A549 (cell line): ENCODE measurements around the gene CDK14. TPM values are rescaled to one million over a fixed set of nuclear protein-coding genes. Genes with fewer than 3 reads are reported as not detected.
"Not testable (repeated sequence)": the region's sequence is repeated elsewhere in the genome, so short reads cannot be mapped to it uniquely, and the experiment has no call there.

Experiments used
- ATAC-seq, 2 experiments: fragments of 200-7000 bp in 1 of 2; fragments of >200 bp in 1 of 2; cut with Nextera tagmentation in 1 of 2; cut with Tn5 transposase in 1 of 2; 3 replicates each; pipeline versions ENCODE4 v1.8.0 to v1.9.1; 2018 to 2020; ENCODE audit warnings: mild to moderate bottlenecking in 1 of 2, moderate library complexity in 1 of 2
- CTCF ChIA-PET: fragments of 300-600 bp; sonication (Branson Sonifier 250); formaldehyde crosslinking; extraction: SDS; loops from one replicate; lab custom pipeline; 2021; ENCODE audit warnings: antibody characterized with exemption, inconsistent platforms; lab: Yijun Ruan, JAX
- POLR2A ChIA-PET: fragments of 350-600 bp; formaldehyde crosslinking; extraction: SDS; loops from one replicate; lab custom pipeline; 2021; ENCODE audit warnings: antibody characterized with exemption, inconsistent platforms; lab: Yijun Ruan, JAX
- DNase-seq, 2 experiments: peaks; one replicate each; pipeline versions ENCODE4 v3.0.0 to v3.0.0-alpha.2; 2011 to 2016; ENCODE audit warnings: low read depth in 1 of 2, low spot score in 1 of 2
- FAIRE-seq: peaks from 2 replicates; lab custom pipeline; 2011; peaks lifted over from hg19 to GRCh38; lab: Jason Lieb, UNC
- H3K27ac ChIP-seq, 2 experiments: fragments of >200 bp; sonication (Bioruptor Twin); formaldehyde crosslinking; 3 replicates each; pipeline ENCODE4 v1.5.1; 2016 to 2017
- H3K4me1 ChIP-seq: fragments of >200 bp; sonication (Bioruptor Twin); formaldehyde crosslinking; 3 replicates; pipeline ENCODE4 v1.6.1; 2016
- H3K4me2 ChIP-seq: fragments of >200 bp; sonication (Bioruptor Twin); formaldehyde crosslinking; 3 replicates; pipeline ENCODE4 v1.6.1; 2016
- H3K4me3 ChIP-seq: fragments of >200 bp; sonication (Bioruptor Twin); formaldehyde crosslinking; 3 replicates; pipeline ENCODE4 v1.5.1; 2016
- H3K9me3 ChIP-seq: fragments of >200 bp; sonication (Bioruptor Twin); formaldehyde crosslinking; 3 replicates; pipeline ENCODE4 v1.6.1; 2016
- BCL3 ChIP-seq: fragments of >200 bp; sonication (Bioruptor Twin); formaldehyde crosslinking; IDR thresholded peaks from 3 replicates; pipeline ENCODE4 v1.6.1; 2016
- BHLHE40 ChIP-seq: IDR thresholded peaks from 2 replicates; pipeline ENCODE4 v1.6.1; 2012; ENCODE audit warnings: low read depth, low read length, inconsistent platforms
- CBX2 ChIP-seq: fragments of 200-600 bp; sonication (generic); IDR thresholded peaks from 2 replicates; pipeline ENCODE4 v1.6.1; 2016; ENCODE audit warnings: low read depth, mild to moderate bottlenecking, borderline replicate concordance
- CBX8 ChIP-seq: fragments of 200-600 bp; sonication (generic); IDR thresholded peaks from 2 replicates; pipeline ENCODE4 v1.6.1; 2016
- CEBPB ChIP-seq, 2 experiments: fragments of >200 bp in 1 of 2; sonication (Bioruptor Twin) in 1 of 2; formaldehyde crosslinking in 1 of 2; IDR thresholded peaks; 2 replicates each; pipeline ENCODE4 v1.6.1; 2012 to 2016
- EP300 ChIP-seq, 2 experiments: fragments of >200 bp; sonication (Bioruptor Twin); formaldehyde crosslinking; IDR thresholded peaks; 2 replicates in 1 of 2; 3 replicates in 1 of 2; pipeline ENCODE4 v1.6.1; 2016 to 2017
- FOSL2 ChIP-seq, 2 experiments: fragments of 450-650 bp in 1 of 2; fragments of >200 bp in 1 of 2; sonication (Bioruptor Twin) in 1 of 2; formaldehyde crosslinking; IDR thresholded peaks; 2 replicates each; pipeline versions ENCODE4 v1.5.0 to v1.6.1; 2016 to 2020; ENCODE audit warnings: mild to moderate bottlenecking in 1 of 2, moderate library complexity in 1 of 2
- GATA3 ChIP-seq: IDR thresholded peaks from 2 replicates; pipeline ENCODE4 v1.6.1; 2012; ENCODE audit warnings: borderline replicate concordance
- HEYL ChIP-seq: fragments of 250-450 bp; sonication (Bioruptor Pico); IDR thresholded peaks from 2 replicates; pipeline ENCODE4 v1.8.0; 2021; ENCODE audit warnings: mild to moderate bottlenecking, moderate library complexity
- HOXB13 ChIP-seq: fragments of 250-450 bp; sonication (Bioruptor Pico); IDR thresholded peaks from 2 replicates; pipeline ENCODE4 v1.5.0; 2020; ENCODE audit warnings: low read depth, mild to moderate bottlenecking, moderate library complexity
- KDM5A ChIP-seq: fragments of 200-600 bp; sonication (generic); IDR thresholded peaks from 2 replicates; pipeline ENCODE4 v1.6.1; 2016; ENCODE audit warnings: antibody characterized with exemption, mild to moderate bottlenecking
- MAFK ChIP-seq: fragments of 450-650 bp; IDR thresholded peaks from 2 replicates; pipeline ENCODE4 v1.6.1; 2014; ENCODE audit not compliant: partially characterized antibody
- MYC ChIP-seq: IDR thresholded peaks from 2 replicates; pipeline ENCODE4 v1.6.1; 2012; ENCODE audit warnings: mild to moderate bottlenecking, inconsistent platforms, low read length, improper control_type of control experiment, borderline replicate concordance
- NFE2L2 ChIP-seq: fragments of 150-350 bp; conservative IDR thresholded peaks from 2 replicates; pipeline ENCODE4 v1.6.1; 2014; ENCODE audit warnings: low read length
- NR3C1 ChIP-seq: fragments of >200 bp; sonication (Bioruptor Twin); formaldehyde crosslinking; IDR thresholded peaks from 3 replicates; pipeline ENCODE4 v1.6.1; 2017
- POLR2A ChIP-seq: IDR thresholded peaks from 2 replicates; pipeline ENCODE4 v1.6.1; 2012; ENCODE audit warnings: mild to moderate bottlenecking, low read length
- POLR2AphosphoS2 ChIP-seq: conservative IDR thresholded peaks from 2 replicates; pipeline ENCODE4 v1.6.1; 2012; ENCODE audit warnings: low read length, improper control_type of control experiment, inconsistent platforms
- RCOR1 ChIP-seq: fragments of 150-350 bp; IDR thresholded peaks from 2 replicates; pipeline ENCODE4 v1.6.1; 2014; ENCODE audit warnings: antibody characterized with exemption, low read length, low read depth
- RNF2 ChIP-seq: fragments of 200-600 bp; sonication (generic); IDR thresholded peaks from 2 replicates; pipeline ENCODE4 v1.6.1; 2016; ENCODE audit warnings: low read depth, mild to moderate bottlenecking, antibody characterized with exemption, moderate library complexity, borderline replicate concordance
- SMC3 ChIP-seq: fragments of >200 bp; sonication (Bioruptor Twin); formaldehyde crosslinking; IDR thresholded peaks from 3 replicates; pipeline ENCODE4 v1.6.1; 2018; ENCODE audit warnings: inconsistent platforms
- SREBF2 ChIP-seq: fragments of 450-650 bp; IDR thresholded peaks from 2 replicates; pipeline ENCODE4 v1.6.1; 2014; ENCODE audit warnings: mild to moderate bottlenecking, moderate library complexity
- ZC3H11A ChIP-seq: fragments of 450-650 bp; IDR thresholded peaks from 2 replicates; pipeline ENCODE4 v1.6.1; 2014; ENCODE audit warnings: antibody characterized with exemption, mild to moderate bottlenecking
- ZNF302 ChIP-seq: fragments of 250-450 bp; sonication (Bioruptor Pico); IDR thresholded peaks from 2 replicates; pipeline ENCODE4 v1.9.0; 2021; ENCODE audit warnings: inconsistent platforms, mild to moderate bottlenecking, moderate library complexity
- ZSCAN20 ChIP-seq: fragments of 250-450 bp; sonication (Bioruptor Pico); IDR thresholded peaks from 2 replicates; pipeline ENCODE4 v1.8.0; 2022; ENCODE audit warnings: mild to moderate bottlenecking, moderate library complexity
- WGBS: methylation state at CpG from one replicate; pipeline ENCODE4 v1.1.6; 2017; ENCODE audit errors: missing lambda C conversion rate; 5-methylcytosine and 5-hydroxymethylcytosine counted together
- polyA plus RNA-seq, 4 experiments: library from polyadenylated mRNA; depleted of rRNA in 3 of 4; stranded (reverse); fragments of >200 nt; fragmentation: RNase III in 1 of 4; extraction: RNeasy Plus Mini Kit Qiagen cat#74134 plus additional on column Dnase treatment in 1 of 4; gene quantifications; 2 replicates in 3 of 4; 3 replicates in 1 of 4; pipeline ENCODE4 v1.2.3, GENCODE V29; 2011 to 2017
- TF ChIP-seq, protein P1 (sequence below): fragments of 250-450 bp; sonication (Bioruptor Pico); IDR thresholded peaks from 2 replicates; pipeline ENCODE4 v1.5.0; 2020; ENCODE audit warnings: low read depth, mild to moderate bottlenecking, moderate library complexity
- TF ChIP-seq, protein P2 (sequence below): fragments of >200 bp; sonication (Bioruptor Twin); formaldehyde crosslinking; IDR thresholded peaks from 2 replicates; pipeline ENCODE4 v1.6.1; 2016
- TF ChIP-seq, protein P3 (sequence below): IDR thresholded peaks from 2 replicates; pipeline ENCODE4 v1.6.1; 2012

The CDK14 gene
- polyA plus RNA-seq, 2 of the 4 experiments (the other 2 are of a cell fraction), result 0.21 to 0.23 TPM

DNA sequence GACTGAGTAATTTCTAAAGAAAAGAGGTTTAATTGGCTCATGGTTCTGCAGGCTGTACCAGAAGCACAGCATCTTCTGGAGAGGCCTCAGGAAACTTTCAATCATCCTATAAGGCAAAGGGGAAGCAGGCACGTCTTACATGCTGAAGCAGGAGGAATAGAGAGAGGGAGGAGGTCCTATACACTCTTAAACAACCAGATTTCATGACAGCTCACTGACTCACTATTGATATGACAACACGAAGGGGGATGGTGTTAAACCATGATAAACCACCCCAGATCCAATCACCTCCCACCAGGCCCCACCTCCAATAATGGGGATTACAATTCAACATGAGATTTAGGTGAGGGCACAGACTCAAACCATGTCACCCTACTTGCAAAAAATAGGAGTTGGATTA, 201.5 kb downstream of the CDK14 start (continued):
- TF ChIP-seq RCOR1, result no peak
- no peak for TF ChIP-seq ZNF302 (CRISPR knock-in tag)
- TF ChIP-seq HOXB13 (CRISPR knock-in tag), result no peak
- TF ChIP-seq, protein P1, sequence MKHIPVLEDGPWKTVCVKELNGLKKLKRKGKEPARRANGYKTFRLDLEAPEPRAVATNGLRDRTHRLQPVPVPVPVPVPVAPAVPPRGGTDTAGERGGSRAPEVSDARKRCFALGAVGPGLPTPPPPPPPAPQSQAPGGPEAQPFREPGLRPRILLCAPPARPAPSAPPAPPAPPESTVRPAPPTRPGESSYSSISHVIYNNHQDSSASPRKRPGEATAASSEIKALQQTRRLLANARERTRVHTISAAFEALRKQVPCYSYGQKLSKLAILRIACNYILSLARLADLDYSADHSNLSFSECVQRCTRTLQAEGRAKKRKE, result no peak
- TF ChIP-seq CBX2, result no peak

DNA sequence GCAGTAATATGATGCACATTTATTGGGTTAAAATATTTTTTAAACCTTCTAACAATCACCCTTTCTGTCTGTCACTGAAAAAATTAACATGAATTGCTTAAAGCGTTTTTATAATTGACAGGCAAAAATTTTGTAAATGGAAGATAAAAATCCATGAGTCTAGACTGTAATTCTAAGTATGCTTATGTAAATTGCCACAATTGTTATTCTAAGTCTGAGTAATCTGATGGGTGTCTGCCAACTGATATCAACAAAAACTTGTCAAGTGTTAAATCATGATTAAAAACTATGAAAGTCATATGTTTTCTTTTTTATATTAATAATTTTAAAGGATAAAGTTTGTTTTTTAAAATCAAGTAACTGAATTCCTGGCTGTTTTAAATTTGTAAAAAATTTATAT, 208.2 kb downstream of the CDK14 start:
- Histone ChIP-seq H3K4me2 (no peak overlapping the region), H3K4me3 (no peak overlapping the region), H3K4me1 (no peaks in the 10 kb centered on the region), H3K27ac (no peak overlapping the region), H3K9me3 (no peaks in the 10 kb centered on the region)
- no peak for TF ChIP-seq ZSCAN20 (CRISPR knock-in tag)
- TF ChIP-seq, protein P2, sequence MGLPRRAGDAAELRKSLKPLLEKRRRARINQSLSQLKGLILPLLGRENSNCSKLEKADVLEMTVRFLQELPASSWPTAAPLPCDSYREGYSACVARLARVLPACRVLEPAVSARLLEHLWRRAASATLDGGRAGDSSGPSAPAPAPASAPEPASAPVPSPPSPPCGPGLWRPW, result no peak
- TF ChIP-seq, protein P3, sequence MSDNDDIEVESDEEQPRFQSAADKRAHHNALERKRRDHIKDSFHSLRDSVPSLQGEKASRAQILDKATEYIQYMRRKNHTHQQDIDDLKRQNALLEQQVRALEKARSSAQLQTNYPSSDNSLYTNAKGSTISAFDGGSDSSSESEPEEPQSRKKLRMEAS, result no peak
- ATAC-seq, result no peak
- WGBS, result 3% methylated on average over 1 of the region's 1 CpG
- FAIRE-seq, result no peak
- ChIA-PET POLR2A (no interaction called here), CTCF (no interaction called here)
- DNase-seq, result no peak

DNA sequence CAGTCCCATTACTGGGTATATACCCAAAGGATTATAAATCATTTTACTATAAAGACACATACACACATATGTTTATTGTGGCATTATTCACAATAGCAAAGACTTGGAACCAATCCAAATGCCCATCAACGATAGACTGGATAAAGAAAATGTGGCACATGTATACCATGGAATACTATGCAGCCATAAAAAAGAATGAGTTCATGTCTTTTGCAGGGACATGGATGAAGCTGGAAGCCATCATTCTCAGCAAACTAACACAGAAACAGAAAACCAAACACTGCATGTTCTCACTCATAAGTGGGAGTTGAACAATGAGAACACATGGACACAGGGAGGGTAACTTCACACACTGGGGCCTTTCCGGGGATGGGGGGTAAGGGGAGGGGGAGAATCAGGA, 219.4 kb downstream of the CDK14 start:
- DNase-seq, H3K4me3 ChIP-seq, POLR2A ChIA-PET, CTCF ChIA-PET, H3K9me3 ChIP-seq, H3K4me2 ChIP-seq, FAIRE-seq, H3K4me1 ChIP-seq, H3K27ac ChIP-seq, ATAC-seq: not testable (repeated sequence)
- WGBS, result 10% methylated on average over 1 of the region's 2 CpGs

DNA sequence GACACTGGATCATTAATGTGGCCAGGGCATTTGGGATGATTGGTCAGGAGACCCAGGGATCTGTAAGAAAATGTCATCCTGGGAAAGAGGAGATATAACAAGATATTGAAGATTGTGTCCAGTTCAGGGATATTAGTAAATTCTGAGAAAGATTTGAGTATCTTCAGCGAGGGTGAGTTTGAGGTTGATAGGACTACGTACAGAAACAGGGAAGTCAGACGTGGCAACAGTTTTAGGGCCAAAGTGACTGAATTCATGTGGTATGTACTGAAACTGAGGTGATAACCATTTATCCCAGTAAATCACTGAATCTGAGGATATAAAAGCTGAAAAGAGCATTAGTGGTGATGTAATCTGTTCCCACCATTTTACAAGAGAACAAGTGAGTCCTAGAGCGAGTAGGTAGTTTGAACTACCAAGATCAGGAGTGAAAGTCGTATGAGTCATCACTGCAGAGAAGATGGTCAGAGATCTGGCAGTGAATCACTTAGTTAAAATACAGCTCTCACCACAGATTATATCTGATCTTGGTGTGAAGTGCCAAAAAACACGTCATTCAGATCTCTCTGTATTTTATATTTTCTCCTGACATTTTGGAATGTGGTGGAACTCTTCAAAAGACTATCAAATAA, 220.5 kb downstream of the CDK14 start:
- Histone ChIP-seq H3K9me3 (no peaks in the 10 kb centered on the region), H3K4me3 (no peak overlapping the region), H3K4me1 (no peaks in the 10 kb centered on the region), H3K4me2 (no peak overlapping the region), H3K27ac (no peak overlapping the region)
- DNase-seq (peak in 1 of 2 experiments; percentile 28), FAIRE-seq (no peak), ATAC-seq (peak; percentile 61 to 70; a peak in 2 of 6 replicates)
- CTCF ChIA-PET, result no interaction called here
- WGBS, result 4% methylated on average over 6 of the region's 6 CpGs
- TF ChIP-seq GATA3, result peak; percentile 30; the same call in 1 of the 2 replicates
- TF ChIP-seq ZC3H11A, result no peak
- TF ChIP-seq FOSL2 (IDR thresholded peaks at IDR 0.05), result no peak
- TF ChIP-seq FOSL2 (CRISPR knock-in tag; IDR thresholded peaks at IDR 0.05), result peak; percentile 84
- TF ChIP-seq EP300 (IDR thresholded peaks at IDR 0.05), result no peak
- POLR2A ChIA-PET, result no interaction called here

GRCh38 chr7:90817151-90817550, 221.0 kb downstream of the CDK14 start:
- WGBS, result 8% methylated on average over 4 of the region's 4 CpGs
- FAIRE-seq, result no peak
- H3K27ac ChIP-seq, result no peak overlapping the region
- H3K4me1 ChIP-seq, result no peaks in the 10 kb centered on the region
- TF ChIP-seq POLR2A (no peak), NFE2L2 (no peak), SMC3 (no peak), BHLHE40 (no peak), HEYL (CRISPR knock-in tag) (no peak), GATA3 (no peak), POLR2AphosphoS2 (no peak), RCOR1 (no peak), MAFK (no peak), CBX8 (no peak), EP300 (IDR thresholded peaks at IDR 0.05) (no peak), RNF2 (no peak), CEBPB (IDR thresholded peaks at IDR 0.05) (no peak), NR3C1 (no peak), KDM5A (no peak), ZNF302 (CRISPR knock-in tag) (no peak), BCL3 (no peak), ZC3H11A (no peak), SREBF2 (no peak), MYC (no peak)
- TF ChIP-seq, all 56 proteins: peak for 0
- ChIA-PET POLR2A (no interaction called here), CTCF (no interaction called here)
- no peak overlapping the region for H3K4me2 ChIP-seq
- no peaks in the 10 kb centered on the region for H3K9me3 ChIP-seq
- DNase-seq (no peak), ATAC-seq (no peak)
- no peak overlapping the region for H3K4me3 ChIP-seq
